PC-3 (cell line): ENCODE results near the gene KRTAP2-3.
"Not testable (repeated sequence)": the region's sequence is repeated elsewhere in the genome, so short reads cannot be mapped to it uniquely, and the experiment has no call there.

Experiments used
- CTCF ChIP-seq: fragments of 300-600 bp; sonication (generic); conservative IDR thresholded peaks from 2 replicates; pipeline ENCODE4 v1.5.1; 2017; ENCODE audit warnings: antibody characterized with exemption, low read depth, mild to moderate bottlenecking, low read length
- EZH2 ChIP-seq: fragments of 300-600 bp; sonication (generic); IDR thresholded peaks from one replicate; pipeline ENCODE4 v1.6.1; 2017; ENCODE audit warnings: antibody characterized with exemption, mild to moderate bottlenecking, low read length; ENCODE audit not compliant: unreplicated experiment
- EZH2phosphoT487 ChIP-seq: fragments of 300-600 bp; sonication (generic); IDR thresholded peaks from 2 replicates; pipeline ENCODE4 v1.6.1; 2018; ENCODE audit warnings: mild to moderate bottlenecking, antibody characterized with exemption, low read length, borderline replicate concordance

DNA sequence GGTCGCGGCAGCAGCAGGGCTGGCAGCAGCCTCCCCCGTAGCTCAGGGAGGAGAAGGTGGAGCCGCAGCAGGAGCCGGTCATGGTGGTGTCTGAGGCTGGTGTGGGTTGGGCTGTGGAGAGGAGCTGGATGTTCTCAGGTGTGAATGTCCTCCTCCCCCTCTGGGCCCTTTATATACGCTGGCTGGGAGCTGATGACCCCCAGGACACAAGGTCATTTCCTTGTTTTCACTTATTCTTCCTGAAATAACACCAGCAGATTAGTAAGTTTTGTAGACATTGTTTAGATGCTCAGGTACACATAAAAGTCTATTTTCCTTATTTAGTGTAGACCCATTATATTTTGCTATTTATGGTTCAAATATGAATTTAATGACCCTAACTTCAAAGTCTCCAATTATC is 4.8 kb downstream of the KRTAP2-3 start, which contains the start of gene KRTAP2-2:
- TF ChIP-seq EZH2, EZH2phosphoT487, CTCF: not testable (repeated sequence)
